CD4-positive, alpha-beta T cell (primary cell): ENCODE measurements around the gene ATP6V0D1. TPM values are rescaled to one million over a fixed set of nuclear protein-coding genes. Genes with fewer than 3 reads are reported as not detected.
A peak's percentile ranks its signal among the peaks of the same experiment; 100 is the strongest.

ENCODE experiments used
- ATAC-seq: fragments of 200-7000 bp; cut with Tn5 transposase; one replicate; pipeline ENCODE4 v1.10.0; 2022; ENCODE audit warnings: mild to moderate bottlenecking; ENCODE audit not compliant: poor library complexity
- CTCF ChIA-PET: fragments of 350-600 bp; sonication (Branson Sonifier 250); formaldehyde crosslinking; loops from one replicate; lab custom pipeline; 2021; ENCODE audit warnings: antibody characterized with exemption, inconsistent platforms; lab: Charles Lee
- POLR2A ChIA-PET: fragments of 350-600 bp; sonication (Branson Sonifier 250); formaldehyde crosslinking; loops from one replicate; lab custom pipeline; 2021; ENCODE audit warnings: antibody characterized with exemption, inconsistent platforms; lab: Charles Lee
- DNase-seq, 14 experiments: peaks; one replicate each; pipeline ENCODE4 v3.0.0-alpha.2; 2013 to 2020; ENCODE audit warnings: mixed read lengths in 2 of 14
- H3K27ac ChIP-seq, 2 donors: one replicate each; pipeline versions ENCODE4 v1.5.1 to v1.7.0; 2013; ENCODE audit warnings: low read length in 2 of 2, low read depth in 1 of 2, mild to moderate bottlenecking in 1 of 2
- H3K27me3 ChIP-seq, 2 experiments: 1 replicate in 1 of 2; 2 replicates in 1 of 2; pipeline versions ENCODE4 v1.6.1 to v1.7.0; 2013; ENCODE audit warnings: low read length in 2 of 2, control low read depth in 1 of 2, mild to moderate bottlenecking in 1 of 2, moderate library complexity in 1 of 2; ENCODE audit not compliant: insufficient read depth in 2 of 2, control insufficient read depth in 1 of 2
- H3K36me3 ChIP-seq: one replicate; pipeline ENCODE4 v1.6.1; 2013; ENCODE audit warnings: low read length, control low read depth; ENCODE audit not compliant: insufficient read depth
- H3K4me1 ChIP-seq: one replicate; pipeline ENCODE4 v1.6.1; 2013; ENCODE audit warnings: low read length, control low read depth; ENCODE audit not compliant: insufficient read depth
- H3K4me3 ChIP-seq: one replicate; pipeline ENCODE4 v1.5.1; 2013; ENCODE audit warnings: mild to moderate bottlenecking, low read length, moderate library complexity
- H3K9me3 ChIP-seq, 2 experiments: 1 replicate in 1 of 2; 2 replicates in 1 of 2; pipeline versions ENCODE4 v1.6.1 to v1.7.0; 2013; ENCODE audit warnings: low read length in 2 of 2, mild to moderate bottlenecking in 2 of 2, control low read depth in 1 of 2, moderate library complexity in 1 of 2; ENCODE audit not compliant: control insufficient read depth in 1 of 2, insufficient read depth in 1 of 2
- H3K27ac Mint-ChIP-seq: one replicate; pipeline ENCODE4 v1.8.0; 2020; ENCODE audit warnings: mixed read lengths
- H3K27me3 Mint-ChIP-seq: one replicate; pipeline ENCODE4 v1.8.0; 2021; ENCODE audit warnings: mixed read lengths
- H3K36me3 Mint-ChIP-seq: one replicate; pipeline ENCODE4 v1.8.0; 2021; ENCODE audit warnings: low read depth, mixed read lengths
- H3K4me1 Mint-ChIP-seq: one replicate; pipeline ENCODE4 v1.8.0; 2021; ENCODE audit warnings: low read depth, mixed read lengths
- H3K4me3 Mint-ChIP-seq: one replicate; pipeline ENCODE4 v1.8.0; 2020; ENCODE audit warnings: mild to moderate bottlenecking, mixed read lengths
- H3K9me3 Mint-ChIP-seq: one replicate; pipeline ENCODE4 v1.8.0; 2020; ENCODE audit warnings: mixed read lengths
- CTCF ChIP-seq: fragments of 200-600 bp; IDR thresholded peaks from one replicate; pipeline ENCODE4 v1.8.0; 2022; ENCODE audit warnings: antibody characterized with exemption, mild to moderate bottlenecking
- intact Hi-C, 2 experiments: fragments of 100-400 bp; cut with DNase I in 1 of 2; cut with micrococcal nuclease in 1 of 2; formaldehyde crosslinking; loops; one replicate each; pipeline versions ENCODE4 v1.15.1 to v1.9.0; 2023 to 2025; cut with DNase I, micrococcal nuclease
- total RNA-seq, 174 experiments: library from RNA in 2 of 174; stranded (reverse) in 2 of 174; gene quantifications; one replicate each; pipeline ENCODE4 v1.2.3 and lab custom pipeline; 2021 to 2026

Gene ATP6V0D1
- total RNA-seq, 2 experiments from 2014 or later: 39.4 to 41.7 TPM

GRCh38 chr16:67506468-67506867, 25.5 kb upstream of the ATP6V0D1 start:
- Histone ChIP-seq H3K27ac (peak overlapping the region in 1 of 2 donors; percentile 9), H3K9me3 (no peaks in the 10 kb centered on the region), H3K4me3 (no peak overlapping the region), H3K4me1 (peaks cover 61% of the 10 kb centered on the region), H3K27me3 (no peaks in the 10 kb centered on the region), H3K36me3 (no peaks in the 10 kb centered on the region)
- ATAC-seq (no peak), DNase-seq (no peak)
- Mint-ChIP-seq H3K4me1 (peaks cover 56% of the 10 kb centered on the region), H3K27ac (peak overlapping the region; percentile 83), H3K36me3 (no peaks in the 10 kb centered on the region), H3K27me3 (no peaks in the 10 kb centered on the region), H3K4me3 (peak overlapping the region; percentile 4), H3K9me3 (no peaks in the 10 kb centered on the region)
- intact Hi-C loops: no loop called here
- no peak for TF ChIP-seq CTCF
- ChIA-PET CTCF (interaction anchor here (1.2 to 3.6 kb wide), 2 partner anchors 15 to 25 kb away, joined by 4 to 19 read pairs; partner anchors contain the start of gene ATP6V0D1), POLR2A (no interaction called here)

GRCh38 chr16:67504031-67505021, 23.4 kb upstream of the ATP6V0D1 start:
- Histone ChIP-seq H3K36me3 (no peaks in the 10 kb centered on the region), H3K9me3 (no peaks in the 10 kb centered on the region), H3K27me3 (no peaks in the 10 kb centered on the region), H3K4me3 (no peak overlapping the region), H3K27ac (peak overlapping the region; percentile 53 to 79), H3K4me1 (peaks cover 58% of the 10 kb centered on the region)
- Mint-ChIP-seq H3K4me1 (peaks cover 50% of the 10 kb centered on the region), H3K9me3 (no peaks in the 10 kb centered on the region), H3K27me3 (no peaks in the 10 kb centered on the region), H3K27ac (peak overlapping the region; percentile 91), H3K4me3 (peak overlapping the region; percentile 52), H3K36me3 (peaks cover 2% of the 10 kb centered on the region)
- CTCF ChIA-PET: interaction anchor here (1.2 to 3.6 kb wide), 4 partner anchors 10 to 23 kb away, joined by 3 to 19 read pairs (median 9); partner anchors contain the start of gene ATP6V0D1
- POLR2A ChIA-PET: interaction anchor here (0.9 to 1.9 kb wide), 5 partner anchors 10 to 1682 kb away, joined by 3 to 6 read pairs (median 3); partner anchors contain the start of gene ATP6V0D1
- ATAC-seq: peak; percentile 87
- DNase-seq: peak in 12 of 14 experiments; percentile 16 to 93 (median 34)
- intact Hi-C loops: no loop called here
- TF ChIP-seq CTCF: no peak

GRCh38 chr16:67499106-67499505, 18.1 kb upstream of the ATP6V0D1 start:
- POLR2A ChIA-PET: no interaction called here
- H3K36me3 ChIP-seq: peaks cover 8% of the 10 kb centered on the region
- H3K4me3 Mint-ChIP-seq: no peak overlapping the region
- no peak overlapping the region for H3K27ac ChIP-seq
- CTCF ChIA-PET: interaction anchor here (1.7 to 2.4 kb wide), 2 partner anchors 15 to 22 kb away, joined by 8 to 11 read pairs; no protein-coding TSS in a partner anchor
- no peak for DNase-seq
- no peak for ATAC-seq
- H3K9me3 ChIP-seq: no peaks in the 10 kb centered on the region
- no peaks in the 10 kb centered on the region for H3K9me3 Mint-ChIP-seq
- no peaks in the 10 kb centered on the region for H3K27me3 ChIP-seq
- peaks cover 15% of the 10 kb centered on the region for H3K4me1 Mint-ChIP-seq
- TF ChIP-seq CTCF: no peak
- peak overlapping the region; percentile 32 for H3K27ac Mint-ChIP-seq
- intact Hi-C loops: no loop called here
- H3K27me3 Mint-ChIP-seq: no peaks in the 10 kb centered on the region
- peaks cover 14% of the 10 kb centered on the region for H3K4me1 ChIP-seq
- no peak overlapping the region for H3K4me3 ChIP-seq
- H3K36me3 Mint-ChIP-seq: peaks cover 8% of the 10 kb centered on the region
